Stimulated activated CD4-positive, alpha-beta T cell treated with anti-CD3 and anti-CD28 coated beads, TNF-alpha, amount 100 ng/mL, for 4 hours (primary cell): ENCODE data around the gene GATA1.

Experiments used
- DNase-seq, 3 experiments: peaks; one replicate each; pipeline ENCODE4 v3.0.0-alpha.2; 2020; ENCODE audit warnings: low read depth in 3 of 3

Gene GATA1

GRCh38 chrX:48785186-48785539 lies 1.2 kb upstream of the GATA1 start:
- DNase-seq, result no peak

- no peak for DNase-seq
Observed at GRCh38 chrX:48785540-48786214, 713 bp upstream of the GATA1 start.

DNA sequence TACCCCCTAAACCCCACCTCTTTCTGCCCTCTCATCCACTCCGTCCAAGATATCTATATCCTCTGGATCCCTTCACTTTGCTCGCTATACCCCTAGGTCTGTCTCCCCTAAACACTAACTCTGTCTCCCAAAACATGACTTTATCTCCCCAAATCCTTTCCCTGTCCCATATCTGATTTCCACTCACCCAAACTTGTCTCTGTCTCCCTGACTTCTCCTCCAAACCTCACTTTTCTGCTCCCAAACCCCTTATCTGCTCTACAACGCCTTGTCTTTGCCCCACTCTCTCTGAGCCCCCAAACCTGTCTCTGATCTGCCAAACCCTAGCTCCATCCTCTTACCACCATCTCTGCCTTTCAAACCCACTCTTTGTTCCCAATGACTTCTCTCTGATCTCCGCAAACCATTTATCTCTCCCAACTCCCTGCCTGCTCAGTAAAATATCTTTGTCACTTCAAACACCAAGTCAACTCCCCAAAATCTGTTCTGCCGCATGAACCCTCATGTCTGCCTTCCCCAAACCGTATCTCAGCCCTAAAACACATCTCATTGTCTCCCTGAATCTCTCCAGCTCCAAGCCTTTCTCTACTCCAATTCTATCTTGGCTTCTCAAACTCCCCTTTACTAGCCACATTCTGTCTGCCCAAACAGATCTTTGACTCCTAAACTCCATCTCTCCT lies 575 bp downstream of the GATA1 start:
- no peak for DNase-seq

DNA sequence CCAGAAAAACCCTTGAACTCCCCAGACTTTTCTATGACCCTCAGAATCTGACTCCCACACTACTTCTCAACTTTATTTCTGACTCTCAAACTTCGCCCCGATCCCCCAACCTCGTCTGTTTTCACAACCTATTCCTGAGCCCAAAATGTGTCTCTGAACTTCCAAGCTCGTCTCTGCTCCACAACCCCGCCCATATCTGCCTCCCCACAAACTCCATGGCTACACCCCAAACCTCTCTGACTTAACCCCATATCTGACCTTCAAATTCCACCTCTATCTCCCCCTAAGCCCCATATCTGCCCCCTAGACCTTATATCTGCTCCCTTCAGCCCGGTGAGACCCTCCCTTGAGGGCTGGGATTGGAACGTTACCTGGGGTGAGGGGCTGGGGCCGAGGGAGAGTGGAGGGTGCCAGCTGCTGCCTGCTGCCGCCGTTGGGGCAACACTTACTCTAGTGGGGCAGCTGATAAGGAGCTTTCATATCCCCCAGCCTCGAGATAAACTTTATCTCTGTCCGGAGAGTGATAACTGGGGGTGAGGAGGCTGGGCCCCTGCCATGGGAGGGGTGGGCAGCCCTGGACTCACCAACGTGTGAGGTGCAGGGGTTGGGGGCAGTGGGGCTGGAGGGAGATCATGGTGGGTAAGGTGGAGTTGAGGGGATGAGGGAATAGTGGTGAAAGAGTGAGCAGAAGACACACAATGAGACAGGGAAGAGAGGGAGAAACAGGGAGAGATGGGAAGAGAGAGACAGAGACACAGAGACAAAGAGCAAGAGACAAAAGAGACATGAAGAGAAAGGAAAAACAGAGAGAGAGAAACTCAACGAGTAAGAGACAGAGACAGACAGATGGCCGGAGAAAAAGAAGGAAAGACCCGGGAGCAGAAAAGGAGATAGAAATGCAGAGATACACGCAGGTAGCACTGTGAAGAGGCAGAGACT lies 1.4 kb downstream of the GATA1 start:
- DNase-seq, result no peak

DNA sequence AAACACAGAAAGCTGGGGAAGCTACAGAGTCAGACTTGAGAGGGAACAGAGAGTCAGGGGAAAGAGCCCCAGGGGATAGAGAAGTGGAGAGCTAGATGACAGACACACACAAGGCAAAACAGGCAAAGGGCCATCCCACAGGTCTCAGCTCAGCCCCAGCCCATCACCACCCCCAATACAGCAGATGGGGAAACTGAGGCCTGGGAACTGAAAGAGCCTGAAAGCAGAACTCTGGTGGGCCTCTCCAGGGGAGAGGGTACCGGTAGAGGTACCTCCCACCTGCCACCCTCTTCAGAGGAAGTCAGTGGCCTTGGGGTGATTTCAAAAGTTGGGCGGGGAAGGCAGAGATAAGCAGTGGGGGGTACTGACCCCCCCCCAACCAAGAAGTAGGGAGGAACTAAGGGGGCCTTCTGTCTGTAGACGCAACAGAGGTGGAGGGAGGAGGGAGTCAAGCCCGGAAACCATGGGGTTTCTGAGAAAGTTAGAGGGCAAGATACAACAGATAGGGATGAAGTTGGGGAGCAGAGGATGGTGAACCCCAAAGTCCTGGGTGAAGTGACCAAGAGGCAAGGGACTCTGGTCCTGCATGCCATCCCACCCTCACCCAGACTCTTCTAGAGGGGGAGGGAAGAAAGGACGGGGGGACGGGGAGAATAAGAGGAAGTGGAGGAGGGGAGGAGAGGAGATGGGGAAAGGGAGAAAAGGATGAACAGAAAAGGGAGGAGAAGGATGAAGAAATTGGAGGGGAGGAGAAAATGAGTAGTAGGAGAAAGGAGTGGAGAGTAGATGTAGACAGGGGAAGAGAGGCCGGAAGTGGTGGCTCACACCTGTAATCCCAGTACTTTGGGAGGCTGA lies 3.2 kb downstream of the GATA1 start:
- DNase-seq, result no peak

- DNase-seq, result no peak
Observed at GRCh38 chrX:48790477-48790876, 4.1 kb downstream of the GATA1 start.

DNA sequence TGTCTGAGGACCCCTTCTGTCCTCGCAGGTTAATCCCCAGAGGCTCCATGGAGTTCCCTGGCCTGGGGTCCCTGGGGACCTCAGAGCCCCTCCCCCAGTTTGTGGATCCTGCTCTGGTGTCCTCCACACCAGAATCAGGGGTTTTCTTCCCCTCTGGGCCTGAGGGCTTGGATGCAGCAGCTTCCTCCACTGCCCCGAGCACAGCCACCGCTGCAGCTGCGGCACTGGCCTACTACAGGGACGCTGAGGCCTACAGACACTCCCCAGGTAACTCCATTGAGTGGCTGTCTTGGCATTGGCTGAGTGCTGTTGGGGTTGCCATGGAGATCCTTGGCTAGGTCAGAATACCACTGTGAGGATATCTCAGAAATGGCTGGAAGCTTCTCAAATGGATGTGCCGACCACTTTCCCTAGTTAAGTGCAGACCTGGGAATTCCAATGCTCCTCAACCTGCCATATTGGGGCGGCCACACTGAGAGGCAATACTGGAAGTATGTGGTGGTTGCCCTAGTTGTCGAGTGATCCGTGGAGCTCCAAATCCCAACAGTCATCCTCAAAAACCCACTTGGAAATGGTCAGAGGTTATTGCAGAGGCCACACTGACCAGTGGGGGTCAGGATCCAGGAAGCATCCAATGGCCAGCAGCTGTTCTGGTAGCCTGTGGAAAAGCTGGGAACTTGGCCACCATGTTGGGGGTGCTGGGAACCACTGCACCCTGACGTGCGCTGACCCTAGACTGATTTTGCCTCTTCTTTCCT lies 4.9 kb downstream of the GATA1 start:
- DNase-seq, result no peak

DNA sequence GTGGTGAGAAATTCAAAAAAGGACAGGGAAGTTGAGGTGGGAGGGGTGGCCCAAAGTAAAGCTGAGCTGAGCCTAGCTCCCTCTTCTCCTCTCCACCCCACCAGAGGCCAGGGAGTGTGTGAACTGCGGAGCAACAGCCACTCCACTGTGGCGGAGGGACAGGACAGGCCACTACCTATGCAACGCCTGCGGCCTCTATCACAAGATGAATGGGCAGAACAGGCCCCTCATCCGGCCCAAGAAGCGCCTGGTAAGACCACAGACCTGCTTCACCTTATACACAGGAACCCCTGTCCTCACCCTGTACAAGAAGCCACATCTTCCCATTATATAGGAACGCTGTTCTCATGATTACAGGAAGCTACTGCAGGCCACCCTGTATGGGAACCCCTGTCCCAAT lies 5.8 kb downstream of the GATA1 start:
- DNase-seq, result no peak

- no peak for DNase-seq
Observed at GRCh38 chrX:48793935-48794334, 7.5 kb downstream of the GATA1 start.

DNA sequence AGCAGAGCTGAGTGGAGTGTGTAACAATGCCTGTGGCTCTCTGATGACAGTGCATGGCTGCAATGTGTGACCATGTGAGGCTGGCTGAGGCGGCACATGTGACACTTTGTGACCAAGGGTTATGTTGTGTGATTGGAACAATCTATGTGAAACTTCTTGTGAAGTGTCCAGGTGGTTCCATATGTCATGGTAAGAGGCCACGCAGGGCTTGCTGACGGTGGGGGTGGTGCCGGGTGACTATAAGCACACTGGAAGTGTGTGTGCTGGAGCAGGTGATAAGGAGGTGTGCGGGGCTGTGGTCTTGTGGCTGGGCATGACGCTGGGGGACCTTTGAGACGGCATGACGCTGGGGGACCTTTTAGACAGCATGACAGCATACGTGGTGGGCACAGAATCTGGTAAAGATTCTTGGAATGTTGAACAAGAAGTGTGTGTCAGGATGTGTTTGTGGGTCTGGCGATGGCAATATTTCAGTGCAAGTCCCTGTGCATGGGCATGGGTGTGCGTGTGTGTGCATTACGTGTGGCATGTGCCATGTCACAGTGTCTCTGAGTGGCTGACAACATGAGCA lies 8.0 kb downstream of the GATA1 start:
- no peak for DNase-seq

- no peak for DNase-seq
Observed at GRCh38 chrX:48794911-48795515, 8.6 kb downstream of the GATA1 start.

DNA sequence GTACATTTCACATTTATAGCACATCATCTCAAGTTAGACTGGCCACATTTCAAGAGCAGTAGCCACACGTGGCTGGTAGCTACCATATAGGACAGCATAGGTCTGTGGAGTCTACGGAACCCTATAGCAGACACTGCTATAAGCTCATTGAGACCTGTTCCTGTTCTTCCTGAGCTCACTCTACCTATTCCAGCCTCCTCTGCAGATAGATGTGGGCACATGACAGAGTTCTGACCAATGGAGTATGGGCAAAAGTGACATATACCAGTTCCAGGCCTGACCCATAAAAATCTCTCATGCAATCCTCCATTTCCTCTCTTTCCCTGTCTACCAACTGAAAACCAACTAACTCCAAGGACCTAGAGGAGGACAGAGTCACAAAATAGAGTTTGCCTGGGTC lies 11.9 kb downstream of the GATA1 start:
- DNase-seq, result no peak

DNA sequence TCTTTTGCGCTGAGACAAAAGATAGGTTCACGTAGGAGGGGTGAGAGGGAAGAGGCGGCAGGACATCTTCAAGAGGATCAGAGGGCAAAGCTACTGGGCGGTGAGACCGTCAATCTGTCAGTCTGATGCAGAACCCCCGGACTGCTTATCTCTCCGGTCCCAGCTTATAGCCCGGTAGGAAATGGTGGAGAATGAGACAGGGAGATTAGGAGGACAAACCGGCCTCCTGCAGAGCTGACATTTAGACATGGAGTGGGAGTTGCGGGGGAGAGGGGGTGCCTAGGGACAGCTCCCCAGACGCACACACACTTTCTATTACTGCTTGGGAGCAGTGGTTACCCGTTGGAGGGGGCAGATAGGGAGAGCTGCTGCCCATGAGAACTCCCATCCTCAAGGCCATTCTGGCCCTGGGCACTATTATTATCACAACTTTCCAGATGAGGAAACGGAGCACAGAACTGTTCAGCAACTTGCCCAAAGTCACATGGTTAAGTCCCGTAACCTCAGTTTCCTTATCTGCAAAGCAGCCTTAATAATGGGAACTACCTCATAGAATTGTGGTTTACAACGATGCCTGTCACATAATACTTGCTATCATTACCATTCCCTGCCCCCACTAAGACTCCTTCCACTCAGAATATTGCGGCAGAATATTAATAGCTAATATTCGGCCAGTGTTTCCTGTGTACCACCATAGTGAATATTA lies 14.3 kb downstream of the GATA1 start:
- no peak for DNase-seq

- DNase-seq, result peak; percentile 72 to 91 (median 88)
Observed at GRCh38 chrX:48801280-48802088, 15.1 kb downstream of the GATA1 start, which contains the start of gene HDAC6. HDAC6 (plus strand) TSS chrX:48802067; CDS start chrX:48802693, 626 bp downstream.

DNA sequence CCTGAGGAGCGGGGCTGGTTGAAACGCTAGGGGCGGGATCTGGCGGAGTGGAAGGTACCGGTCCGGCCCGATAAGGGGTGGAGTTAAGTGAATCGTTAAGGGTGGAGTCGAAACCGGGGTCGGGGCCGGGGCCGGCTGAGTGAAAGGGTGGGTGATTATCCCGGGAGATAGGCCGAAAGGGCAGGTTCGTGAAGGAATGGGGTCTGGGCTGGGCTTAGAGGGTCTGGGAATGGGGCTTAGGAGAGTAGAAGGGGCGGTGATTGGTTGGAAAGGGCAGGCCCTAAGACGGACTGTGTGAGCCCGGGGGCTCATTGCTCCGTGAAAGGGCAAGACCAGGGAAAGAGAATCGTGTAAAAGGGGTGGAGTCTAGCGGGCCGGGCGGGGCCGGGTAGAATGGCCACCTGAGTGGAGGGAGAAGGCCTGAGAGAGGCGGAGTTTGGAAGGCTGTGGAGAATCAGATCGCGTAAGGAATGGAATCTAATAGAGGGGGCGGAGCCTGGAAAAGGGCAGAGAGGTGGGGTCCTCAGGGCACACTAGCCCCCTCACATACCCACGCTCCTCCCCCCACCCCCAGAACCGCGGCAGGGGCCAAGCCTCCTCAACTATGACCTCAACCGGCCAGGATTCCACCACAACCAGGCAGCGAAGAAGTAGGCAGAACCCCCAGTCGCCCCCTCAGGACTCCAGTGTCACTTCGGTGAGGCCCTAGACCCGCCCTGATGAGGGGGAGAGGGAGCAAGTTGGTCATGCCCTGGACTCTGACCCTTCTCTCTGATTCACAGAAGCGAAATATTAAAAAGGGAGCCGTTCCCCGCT lies 15.9 kb downstream of the GATA1 start:
- no peak for DNase-seq

GRCh38 chrX:48802905-48803200 lies 16.5 kb downstream of the GATA1 start:
- no peak for DNase-seq

GRCh38 chrX:48806081-48806480 lies 19.7 kb downstream of the GATA1 start:
- no peak for DNase-seq

DNA sequence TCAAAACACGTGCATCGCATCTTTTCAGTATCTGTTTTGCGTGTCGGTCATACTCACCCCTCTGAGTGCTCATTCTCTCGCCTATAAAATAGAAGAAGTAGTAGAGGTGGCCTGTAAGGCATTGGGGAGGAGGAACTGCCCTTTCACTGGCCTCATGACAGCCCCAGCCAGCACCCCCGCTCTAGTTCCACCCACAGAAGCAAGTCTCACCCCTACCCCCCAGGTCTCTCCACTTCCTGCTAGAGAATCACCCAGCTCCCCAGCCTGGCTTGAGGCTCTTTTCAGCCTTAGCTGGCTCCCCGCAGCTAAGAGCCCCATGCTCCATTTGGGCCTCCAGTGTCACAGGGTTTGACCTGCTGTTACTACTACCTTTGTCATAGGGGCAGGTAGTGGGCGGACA lies 27.3 kb downstream of the GATA1 start:
- no peak for DNase-seq
